T-helper 2 cell (primary cell): ENCODE results near the gene AACS.
"Not testable (repeated sequence)": the region's sequence is repeated elsewhere in the genome, so short reads cannot be mapped to it uniquely, and the experiment has no call there.

Experiments used
- DNase-seq, 5 experiments: peaks; one replicate each; pipeline versions ENCODE4 v3.0.0 to v3.0.0-alpha.2; 2012 to 2022

AACS gene

DNA sequence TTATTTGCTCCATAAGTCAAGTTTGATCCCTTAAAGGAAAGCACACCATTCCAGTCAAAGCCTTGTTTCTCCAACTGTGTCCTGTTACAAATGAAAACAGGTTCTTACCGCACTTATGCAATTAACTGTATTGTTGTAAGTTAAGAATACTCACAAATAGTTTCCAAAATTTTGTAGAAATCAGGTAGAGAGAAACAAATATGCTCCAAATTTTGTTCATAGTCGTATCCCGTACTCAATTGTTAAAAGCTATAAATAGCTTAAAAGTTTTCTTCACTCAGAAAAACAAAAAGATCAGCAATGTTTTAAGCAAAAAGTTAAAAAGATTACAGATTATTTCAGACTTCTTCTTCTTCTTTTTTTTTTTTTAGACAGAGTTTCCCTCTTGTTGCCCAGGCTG lies 4.0 kb upstream of the AACS start:
- no peak for DNase-seq

DNA sequence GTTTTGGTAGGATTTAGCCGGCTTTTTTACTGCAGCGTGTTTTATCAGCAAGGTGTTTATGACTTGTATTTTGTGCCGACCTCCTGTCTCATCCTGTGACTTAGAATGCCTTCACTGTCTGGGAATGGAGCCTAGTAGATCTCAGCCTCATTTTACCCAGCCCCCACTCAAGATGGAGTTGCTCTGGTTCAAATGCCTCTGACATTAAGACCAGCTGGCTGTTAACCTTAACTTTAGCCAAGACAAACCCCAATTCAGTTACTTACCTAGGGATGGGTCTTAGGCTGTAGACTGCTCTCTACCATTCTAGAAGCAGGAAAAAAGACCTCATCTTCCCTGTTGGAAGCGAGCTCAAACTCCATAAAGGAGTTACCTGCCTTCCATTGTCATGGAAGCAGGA lies 1.7 kb upstream of the AACS start:
- DNase-seq: not testable (repeated sequence)

DNA sequence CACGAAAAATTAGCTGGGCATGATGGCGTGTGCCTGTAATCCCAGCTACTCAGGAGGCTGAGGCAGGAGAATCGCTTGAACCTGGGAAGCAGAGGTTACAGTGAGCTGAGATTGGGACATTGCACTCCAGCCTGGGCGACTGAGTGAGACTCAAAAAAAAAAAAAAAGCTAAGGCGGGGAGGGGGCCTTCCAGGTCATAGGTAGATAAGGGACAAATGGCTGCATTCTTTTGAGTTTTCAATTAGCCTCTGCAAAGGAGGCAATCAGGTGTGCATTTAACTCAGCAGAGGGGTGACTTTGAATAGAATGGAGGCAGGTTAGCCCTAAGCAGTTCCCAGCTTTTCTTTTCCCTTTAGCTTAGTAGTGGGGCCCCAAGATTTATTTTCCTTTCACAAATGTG lies 743 bp upstream of the AACS start:
- DNase-seq: no peak

DNA sequence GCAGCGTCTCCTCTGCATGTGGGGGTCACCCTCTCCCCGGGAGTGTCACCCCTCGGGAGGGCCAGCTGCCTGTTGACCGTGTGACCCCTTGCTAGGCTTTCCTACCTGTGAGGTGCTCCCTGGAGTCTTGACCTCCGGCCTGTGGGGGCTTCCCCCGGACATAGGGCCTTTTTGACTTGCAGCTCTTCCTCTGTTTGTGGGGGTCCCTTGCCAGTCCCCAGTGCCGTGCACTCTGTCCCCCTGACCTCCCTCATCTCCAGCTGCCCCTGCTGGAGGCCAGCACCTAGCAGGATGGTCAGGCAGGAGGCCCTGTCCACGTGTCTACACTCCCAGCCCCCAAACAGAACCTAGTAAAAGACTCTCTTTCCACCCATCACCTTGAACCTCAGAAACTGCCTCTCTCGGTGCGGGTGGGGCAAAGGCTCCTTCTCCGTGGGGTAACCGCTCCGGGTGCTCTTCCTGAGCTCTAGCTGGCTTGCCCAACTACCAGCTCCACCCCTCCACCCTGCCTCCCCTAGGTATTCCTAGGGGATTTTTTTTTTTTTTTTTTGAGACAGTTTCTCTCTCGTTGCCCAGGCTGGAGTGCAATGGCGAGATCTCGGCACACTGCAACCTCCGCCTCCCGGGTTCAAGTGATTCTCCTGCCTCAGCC lies 810 bp downstream of the AACS start:
- no peak for DNase-seq

DNA sequence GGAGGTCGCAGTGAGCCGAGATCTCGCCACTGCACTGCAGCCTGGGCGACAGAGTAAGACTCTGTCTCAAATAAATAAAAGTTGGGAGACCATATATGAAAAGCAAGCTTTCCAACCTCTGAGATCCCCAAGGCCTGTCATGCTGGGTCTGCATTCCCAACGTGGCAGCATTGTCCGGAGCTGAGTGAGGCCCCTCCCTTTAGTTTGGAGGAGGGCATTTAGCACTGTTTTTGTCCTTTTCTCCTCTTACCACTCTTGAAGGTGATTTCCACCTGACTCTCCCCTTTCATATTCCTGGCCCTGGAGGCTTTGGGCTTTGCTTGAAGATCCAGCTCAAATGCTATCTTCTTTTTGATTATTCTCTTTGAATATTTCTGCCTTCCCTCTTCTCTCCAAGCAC lies 3.2 kb downstream of the AACS start:
- DNase-seq: no peak

DNA sequence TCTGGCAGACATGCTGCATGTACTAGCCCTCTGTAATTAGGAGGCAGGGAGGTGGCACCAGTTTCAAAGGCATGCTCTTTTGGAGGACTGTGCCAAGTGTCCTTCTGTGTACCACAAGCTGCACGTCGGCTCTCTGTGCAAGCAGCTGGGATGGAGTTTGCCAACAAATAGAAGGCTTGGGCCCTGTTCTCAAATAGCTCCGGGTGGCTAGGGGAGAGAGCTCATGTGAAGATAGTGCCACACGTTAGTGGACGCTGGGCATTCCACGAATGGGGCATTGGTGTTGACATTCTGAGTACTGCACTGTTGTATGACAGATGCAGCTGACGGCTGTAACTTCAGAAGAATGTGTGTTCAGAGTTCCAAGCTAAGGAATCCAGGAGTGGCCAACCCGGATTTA lies 4.4 kb downstream of the AACS start:
- no peak for DNase-seq

DNA sequence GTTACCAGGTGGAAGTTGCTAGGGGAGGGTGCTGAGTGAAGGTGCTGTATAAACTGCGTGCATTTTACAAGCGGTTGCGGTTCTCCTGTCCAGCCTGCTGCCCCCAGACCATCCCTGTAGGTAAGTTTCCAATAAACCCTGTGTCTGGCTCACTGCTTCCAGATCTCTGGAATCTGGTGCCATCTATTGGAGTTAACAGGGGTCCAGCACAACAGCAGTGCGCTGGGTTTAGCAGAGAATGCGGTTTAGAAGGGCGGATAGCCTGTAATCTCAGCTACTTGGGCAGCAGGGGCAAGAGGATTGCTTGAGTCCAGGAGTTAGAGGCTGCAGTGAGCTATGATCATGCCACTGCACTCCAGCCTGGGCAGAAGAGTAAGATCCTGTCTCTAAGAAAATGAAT lies 4.9 kb downstream of the AACS start:
- no peak for DNase-seq

DNA sequence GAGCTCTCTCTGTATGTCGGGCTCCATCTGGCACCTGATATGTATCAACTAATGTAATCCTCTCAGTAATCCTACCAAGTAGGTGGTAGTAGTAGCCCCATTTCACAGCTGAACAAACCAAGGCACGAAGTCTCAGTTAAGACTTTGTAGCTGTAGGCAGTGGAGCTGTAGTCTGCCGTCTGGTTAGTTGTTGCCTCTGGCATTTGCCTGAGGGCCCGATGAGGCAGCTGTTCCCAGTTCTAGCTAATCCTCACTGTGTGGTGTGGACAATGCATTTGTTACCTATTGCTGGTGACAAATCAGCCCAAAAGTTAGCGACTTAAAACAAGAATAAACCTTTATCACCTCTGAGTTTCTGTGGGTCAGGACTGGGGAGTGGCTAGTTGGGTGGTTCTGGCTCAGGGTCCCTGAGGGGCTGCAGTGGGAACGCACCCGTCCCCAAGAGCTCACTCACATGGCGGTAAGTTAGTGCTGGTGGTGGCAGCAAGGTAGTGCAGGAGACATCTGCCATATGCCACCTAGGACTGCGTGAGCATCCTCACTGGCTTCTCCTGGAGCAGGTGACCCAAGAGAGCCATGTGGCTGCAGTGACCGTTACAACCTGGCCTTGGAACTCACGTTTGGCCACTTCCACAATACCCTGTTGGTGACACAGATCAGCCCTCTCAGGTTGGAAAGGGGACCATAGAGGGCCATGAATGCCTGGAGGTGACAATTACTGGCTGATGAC lies 5.6 kb downstream of the AACS start:
- DNase-seq: no peak

DNA sequence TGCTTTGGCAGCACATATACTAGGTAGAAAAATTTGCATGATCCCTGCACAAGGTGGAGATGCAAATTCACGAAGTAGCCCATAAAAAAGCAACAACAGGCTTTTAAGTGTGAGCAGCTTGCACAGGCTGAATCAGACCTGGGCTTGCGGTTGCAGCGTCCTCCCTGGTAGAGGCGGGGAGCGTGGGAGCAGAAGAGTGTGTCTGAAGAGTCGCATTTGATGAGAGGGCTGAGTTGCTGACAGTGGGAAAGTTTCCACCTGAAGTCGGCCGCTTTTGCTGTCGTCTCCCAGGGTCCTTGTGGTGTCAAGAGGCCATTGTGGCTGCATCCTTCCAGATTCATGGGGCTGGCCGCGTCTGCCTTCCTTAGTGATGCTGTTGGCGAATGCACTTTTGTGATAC lies 6.2 kb downstream of the AACS start:
- no peak for DNase-seq

DNA sequence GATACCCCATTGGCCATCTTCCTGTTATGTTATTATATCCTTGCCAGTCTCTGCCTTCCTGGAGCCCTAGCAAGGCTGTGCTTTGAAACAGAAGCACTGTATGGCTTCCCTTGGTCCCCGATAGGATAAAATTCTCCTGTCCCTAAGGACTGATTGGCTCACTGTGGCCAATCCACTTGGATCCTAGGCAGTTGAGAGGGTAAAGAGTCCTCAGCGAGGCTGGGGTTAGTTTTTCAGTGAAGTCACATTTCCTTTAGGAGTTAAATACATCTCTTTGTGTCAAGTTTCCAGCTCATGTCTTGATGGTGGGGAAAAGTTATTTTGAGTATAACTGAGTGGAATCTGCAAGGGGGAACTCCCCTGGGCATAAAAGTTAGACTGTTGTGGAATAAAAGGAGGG lies 7.3 kb downstream of the AACS start:
- DNase-seq: no peak

DNA sequence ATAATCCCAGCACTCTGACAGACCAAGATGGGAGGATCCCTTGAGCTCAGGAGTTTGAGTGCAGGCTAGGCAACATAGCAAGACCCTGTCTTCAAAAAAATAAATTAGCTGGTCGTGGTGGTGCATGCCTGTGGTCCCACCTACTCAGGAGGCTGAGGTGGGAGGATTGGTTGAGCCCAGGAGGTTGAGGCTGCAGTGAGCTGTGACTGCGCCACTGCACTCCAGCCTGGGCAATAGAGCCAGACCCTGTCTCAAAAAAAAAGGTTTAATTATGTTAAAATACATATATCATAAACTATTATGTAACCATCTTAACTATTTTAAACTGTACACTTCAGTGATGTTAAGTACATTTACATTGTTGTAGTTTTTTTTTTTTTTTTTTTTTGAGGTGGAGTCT lies 9.1 kb downstream of the AACS start:
- DNase-seq: not testable (repeated sequence)

DNA sequence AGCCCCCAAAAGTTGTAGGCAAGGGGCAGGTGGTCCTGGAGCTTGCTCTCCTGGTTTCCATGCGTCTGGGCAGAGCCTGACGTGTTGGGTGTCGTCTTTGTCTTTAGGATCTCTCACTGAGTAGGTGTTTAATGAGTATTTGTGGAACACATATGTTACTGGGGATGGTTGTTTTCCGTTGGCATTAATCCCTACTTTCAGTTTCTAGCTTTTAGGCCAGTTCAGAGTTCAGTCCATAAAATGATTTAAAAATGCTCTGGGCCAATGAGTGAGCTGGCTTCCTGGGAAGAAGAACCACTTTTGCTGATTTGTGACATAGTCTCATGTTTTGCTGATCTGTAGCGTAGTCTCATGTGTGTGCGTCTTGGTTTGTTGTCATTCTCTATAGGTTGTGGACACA lies 10.9 kb downstream of the AACS start:
- no peak for DNase-seq

DNA sequence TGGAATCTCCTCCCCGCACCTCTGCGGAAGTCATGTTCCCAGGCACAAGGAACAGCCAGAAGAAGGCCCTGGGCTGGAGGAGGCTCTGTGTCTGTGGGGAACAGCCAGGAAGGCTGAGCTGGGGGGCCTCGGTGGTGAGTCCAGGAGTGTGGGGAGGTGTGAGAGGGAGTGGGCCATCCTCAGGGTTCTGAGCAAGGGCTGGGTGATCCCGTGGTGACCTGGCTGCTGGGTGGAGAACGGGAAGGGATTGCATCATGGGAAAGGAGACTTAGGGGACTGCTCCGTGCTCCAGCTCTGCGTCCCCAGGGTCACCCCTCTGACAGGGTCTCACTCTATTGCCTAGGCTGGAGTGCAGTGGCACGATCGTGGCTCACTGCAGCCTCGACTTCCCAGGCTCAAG lies 13.8 kb downstream of the AACS start:
- DNase-seq: no peak

DNA sequence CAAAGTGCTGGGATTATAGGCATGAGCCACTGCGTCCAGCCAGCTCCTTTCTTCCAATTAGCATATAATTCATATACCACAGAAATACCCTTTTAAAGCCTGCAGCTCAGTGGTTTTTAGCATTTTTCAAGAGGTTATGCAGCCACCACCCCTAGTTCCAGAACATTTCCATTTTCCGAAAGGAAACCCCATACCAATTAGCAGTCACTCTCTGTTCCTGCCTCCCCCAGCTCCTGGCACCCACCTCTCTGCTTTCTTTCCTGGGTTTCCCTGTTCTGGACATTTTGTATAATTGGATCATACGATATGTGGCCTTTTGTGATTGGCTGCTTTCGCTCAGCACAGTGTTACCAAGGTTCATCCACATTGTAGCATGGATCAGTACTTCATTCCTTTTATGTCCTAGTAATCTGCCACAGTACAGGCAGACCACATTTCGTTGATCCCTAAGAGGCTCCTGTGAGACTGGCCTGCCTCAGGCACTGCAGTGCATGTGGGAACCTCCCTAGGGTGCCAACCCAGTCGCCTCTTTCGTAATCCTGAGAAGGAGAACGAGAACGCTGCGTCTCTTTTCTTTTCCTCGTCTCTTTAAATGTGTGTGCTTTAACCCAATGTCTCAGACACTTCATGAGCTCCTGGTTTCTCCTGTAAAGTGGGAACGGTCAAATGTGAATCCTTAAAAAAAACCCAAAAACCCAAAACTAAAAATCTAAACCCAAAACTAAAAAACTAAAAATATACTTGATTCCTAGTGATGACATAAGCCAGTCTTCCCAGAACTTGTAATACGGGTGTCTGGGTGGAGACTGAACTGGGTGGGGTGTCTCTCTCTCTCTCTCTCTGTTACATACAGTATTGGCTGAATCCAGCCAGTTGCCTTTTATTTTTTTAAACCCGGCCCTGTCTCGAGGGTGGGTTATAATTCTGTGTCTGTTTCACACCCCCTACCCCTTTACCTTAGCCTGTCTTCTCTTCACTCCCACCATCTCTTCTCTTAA lies 14.7 kb downstream of the AACS start:
- no peak for DNase-seq

DNA sequence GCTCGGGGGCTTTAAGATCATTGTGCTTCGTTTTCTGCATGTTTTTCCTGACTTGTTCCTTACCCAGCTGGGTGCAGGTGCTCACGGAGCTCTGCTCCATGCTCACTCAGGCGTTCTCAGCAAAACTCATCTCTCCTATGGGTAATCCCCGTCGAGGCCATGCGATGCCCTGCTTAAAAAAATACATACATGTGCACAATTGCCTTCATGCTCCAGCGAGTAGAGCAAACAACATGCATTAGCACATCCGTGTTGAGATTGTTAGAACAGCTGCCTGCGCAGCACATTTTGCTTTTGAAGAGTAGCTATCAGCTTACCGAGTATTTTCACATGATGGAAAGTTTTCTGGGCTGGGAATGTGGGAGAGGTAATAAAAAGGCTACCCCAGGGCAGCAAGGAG lies 16.2 kb downstream of the AACS start:
- DNase-seq: no peak

DNA sequence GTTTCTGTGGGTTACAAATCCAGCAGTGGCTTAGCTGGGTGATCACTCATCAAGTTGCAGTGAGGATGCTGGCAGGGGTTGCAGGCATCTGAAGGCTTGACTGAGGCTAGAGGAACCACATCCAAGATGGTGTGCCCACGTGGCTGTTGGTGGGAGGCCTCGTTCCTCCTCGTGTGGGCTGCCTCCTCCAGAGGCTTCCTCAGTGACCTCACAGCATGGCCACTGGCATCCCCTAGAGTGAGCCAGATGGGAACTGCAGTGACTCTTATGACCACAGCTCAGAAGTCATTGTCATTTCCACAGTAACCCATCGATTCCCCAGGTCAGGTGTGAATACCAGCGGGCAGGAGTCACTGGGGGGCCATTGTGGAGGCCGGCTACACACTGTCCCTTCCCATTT lies 17.8 kb downstream of the AACS start:
- DNase-seq: no peak

DNA sequence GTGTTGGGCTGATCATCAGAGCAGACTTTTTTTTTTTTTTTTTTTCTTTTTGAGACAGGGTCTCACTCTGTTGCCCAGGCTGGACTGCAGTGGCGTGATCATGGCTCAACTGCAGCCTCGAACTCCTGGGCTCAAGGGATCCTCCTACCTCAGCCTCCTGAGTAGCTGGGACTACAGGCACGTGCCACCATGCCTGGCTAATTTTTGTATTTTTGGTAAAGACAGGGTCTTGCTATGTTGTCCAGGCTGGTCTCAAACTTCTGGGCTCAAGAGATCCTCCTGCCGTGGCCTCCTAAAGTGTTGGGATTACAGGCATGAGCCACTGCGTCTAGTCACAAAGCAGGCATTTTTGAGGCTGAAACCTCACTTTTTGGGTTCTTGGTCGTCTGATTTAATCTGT lies 23.0 kb downstream of the AACS start:
- DNase-seq: not testable (repeated sequence)

DNA sequence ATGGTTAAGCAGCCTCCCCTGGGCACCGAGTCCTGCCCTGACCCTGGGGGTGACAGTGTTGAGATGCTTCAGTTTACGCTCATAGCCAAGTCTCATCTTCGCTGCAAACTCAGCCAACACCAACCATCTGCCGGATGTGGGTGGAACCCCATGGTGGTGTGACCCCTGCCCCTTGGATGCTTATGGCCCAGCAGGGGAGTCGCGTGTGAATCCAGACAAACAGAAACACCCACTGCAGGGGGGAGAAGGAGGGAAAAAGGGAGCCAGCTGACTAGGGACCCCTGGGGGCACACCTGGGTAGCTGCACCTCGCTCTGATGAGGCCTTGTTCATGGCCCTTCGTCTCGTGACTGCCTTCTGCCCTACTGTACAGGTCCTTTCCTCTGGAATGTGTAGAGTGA lies 23.8 kb downstream of the AACS start:
- DNase-seq: no peak

DNA sequence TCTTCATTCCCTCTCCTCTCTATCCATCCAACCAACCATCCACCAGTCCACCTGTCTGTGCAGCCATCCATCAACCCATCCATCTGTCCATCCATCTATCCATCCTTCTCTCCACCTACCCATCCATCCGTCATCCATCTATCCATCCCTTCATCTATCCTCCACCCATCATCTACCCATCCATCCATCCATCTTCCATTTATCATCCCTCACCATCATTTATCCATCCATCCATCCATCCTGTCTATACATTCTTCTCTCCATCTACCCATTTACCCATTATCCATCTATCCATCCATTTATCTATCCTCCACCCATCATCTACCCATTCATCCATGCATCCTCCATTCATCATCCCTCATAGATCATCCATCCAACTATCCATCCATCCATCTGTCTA lies 24.4 kb downstream of the AACS start:
- DNase-seq: no peak

DNA sequence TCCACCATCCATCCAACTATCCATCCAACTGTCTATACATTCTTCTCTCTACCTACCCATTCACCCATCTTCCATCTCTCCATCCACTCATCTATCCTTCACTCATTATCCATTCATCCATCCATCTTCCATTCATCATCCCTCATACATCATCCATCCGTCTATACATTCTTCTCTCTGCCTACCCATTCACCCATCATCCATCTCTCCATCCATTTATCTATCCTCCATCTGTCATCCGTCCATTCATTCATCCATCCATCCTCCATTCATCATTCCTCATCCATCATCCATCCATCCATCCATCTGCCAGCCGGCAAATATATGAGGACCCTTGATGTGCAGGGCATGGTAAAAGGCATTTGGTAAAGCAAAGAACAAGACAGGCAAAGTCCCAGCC lies 25.2 kb downstream of the AACS start:
- no peak for DNase-seq

DNA sequence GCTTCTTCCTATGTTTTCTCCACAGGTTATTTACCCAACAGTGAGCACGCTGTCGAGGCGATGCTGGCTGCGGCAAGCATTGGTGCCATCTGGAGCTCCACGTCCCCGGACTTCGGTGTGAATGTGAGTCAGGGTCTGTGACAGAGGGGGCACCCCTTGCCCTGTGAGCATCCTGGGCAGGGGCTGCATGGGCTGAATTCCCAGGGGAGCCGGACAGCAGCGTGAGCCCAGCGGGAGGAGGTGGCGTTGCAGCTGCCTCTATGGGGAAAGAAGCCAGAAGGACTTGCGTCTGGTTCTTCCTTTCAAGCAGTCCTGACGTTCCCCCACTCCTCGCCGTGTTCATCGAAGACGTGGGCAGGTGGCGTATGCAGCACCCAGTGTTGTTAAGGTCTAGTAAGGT lies 26.2 kb downstream of the AACS start:
- DNase-seq: no peak

DNA sequence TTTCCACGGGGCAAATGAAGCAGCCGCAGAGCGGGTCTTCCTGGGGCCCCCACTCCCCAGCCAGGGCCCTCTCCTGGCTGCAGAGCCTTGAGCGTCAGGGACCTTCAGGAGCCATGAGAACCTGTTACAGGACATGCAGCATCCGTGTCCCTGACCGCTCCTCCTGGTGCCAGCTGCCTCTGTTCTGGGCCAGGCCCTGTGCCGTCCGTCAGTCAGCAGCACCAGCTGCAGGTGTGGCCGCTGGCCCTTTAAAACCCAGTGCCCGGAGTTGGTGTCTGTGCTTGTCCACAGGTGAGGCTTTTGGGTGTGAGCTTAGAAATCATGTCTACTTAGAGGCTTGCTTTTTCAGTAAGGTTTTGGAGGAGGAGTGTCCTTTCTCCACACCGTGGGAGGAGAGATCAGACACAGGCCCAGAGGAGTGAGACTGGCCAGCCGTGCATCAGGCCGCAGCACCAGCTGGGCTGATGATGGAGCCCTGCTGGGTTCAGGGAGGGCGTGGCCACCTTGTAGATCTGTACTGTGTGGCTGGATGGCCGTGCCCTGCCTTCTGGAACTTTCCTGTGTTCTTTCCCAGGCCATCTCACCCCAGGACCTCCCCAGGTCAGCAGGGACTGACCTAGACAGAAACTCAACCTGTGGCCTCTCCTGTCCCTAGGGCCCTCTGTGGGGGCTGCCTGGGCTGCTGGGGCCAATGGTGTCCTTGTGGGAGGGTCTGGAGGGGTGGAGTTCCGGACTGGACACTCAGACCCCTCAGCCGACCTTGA lies 27.1 kb downstream of the AACS start:
- DNase-seq: no peak
